ENCODE results near the gene CACNA2D4.

CACNA2D4 gene

GRCh38 chr12:1826867-1827705 is 91.4 kb downstream of the CACNA2D4 start:
- peaks cover 4% of the 10 kb centered on the region; the same call in 1 of the 2 replicates for H3K27me3 ChIP-seq (ENCODE audit: low read depth, low read length)
- H3K79me2 ChIP-seq (ENCODE audit: low read length), result no peaks in the 10 kb centered on the region
- H3K4me3 ChIP-seq (ENCODE audit: low read length), result no peak overlapping the region
- H3K27ac ChIP-seq (ENCODE audit: low read length), result no peak overlapping the region
- TF ChIP-seq CTCF (IDR thresholded peaks at IDR 0.05; ENCODE audit: low read depth, low read length) (no peak), EZH2phosphoT487 (IDR thresholded peaks at IDR 0.05; ENCODE audit: low read depth) (no peak)
- H3K36me3 ChIP-seq (replicated peaks; ENCODE audit: low read depth, low read length), result no peaks in the 10 kb centered on the region
- no peak overlapping the region for H3K9ac ChIP-seq (ENCODE audit: low read length)
- no peaks in the 10 kb centered on the region for H3K4me1 ChIP-seq (ENCODE audit: low read length)
- H3K9me3 ChIP-seq (ENCODE audit: insufficient read depth, low read length), result no peaks in the 10 kb centered on the region
- no peak overlapping the region for H3K4me2 ChIP-seq (ENCODE audit: low read length)
- no peaks in the 10 kb centered on the region for H4K20me1 ChIP-seq (ENCODE audit: insufficient read depth, low read length)
- no peak overlapping the region for H2AFZ ChIP-seq (ENCODE audit: low read depth, low read length)

GRCh38 chr12:1826401-1826800 is 92.1 kb downstream of the CACNA2D4 start:
- H4K20me1 ChIP-seq (ENCODE audit: insufficient read depth, low read length), result no peaks in the 10 kb centered on the region
- no peak overlapping the region for H3K4me3 ChIP-seq (ENCODE audit: low read length)
- H3K9ac ChIP-seq (ENCODE audit: low read length), result no peak overlapping the region
- TF ChIP-seq EZH2phosphoT487 (IDR thresholded peaks at IDR 0.05; ENCODE audit: low read depth) (no peak), CTCF (IDR thresholded peaks at IDR 0.05; ENCODE audit: low read depth, low read length) (no peak)
- no peaks in the 10 kb centered on the region for H3K9me3 ChIP-seq (ENCODE audit: insufficient read depth, low read length)
- no peaks in the 10 kb centered on the region for H3K36me3 ChIP-seq (replicated peaks; ENCODE audit: low read depth, low read length)
- H3K27ac ChIP-seq (ENCODE audit: low read length), result no peak overlapping the region
- peaks cover 6% of the 10 kb centered on the region for H3K27me3 ChIP-seq (ENCODE audit: low read depth, low read length)
- H3K4me2 ChIP-seq (ENCODE audit: low read length), result no peak overlapping the region
- no peaks in the 10 kb centered on the region for H3K79me2 ChIP-seq (ENCODE audit: low read length)
- no peak overlapping the region for H2AFZ ChIP-seq (ENCODE audit: low read depth, low read length)
- H3K4me1 ChIP-seq (ENCODE audit: low read length), result no peaks in the 10 kb centered on the region

GRCh38 chr12:1825382-1826102 is 92.9 kb downstream of the CACNA2D4 start:
- peaks cover 8% of the 10 kb centered on the region for H3K27me3 ChIP-seq (ENCODE audit: low read depth, low read length)
- no peak overlapping the region for H3K27ac ChIP-seq (ENCODE audit: low read length)
- no peaks in the 10 kb centered on the region for H3K4me1 ChIP-seq (ENCODE audit: low read length)
- H3K4me2 ChIP-seq (ENCODE audit: low read length), result no peak overlapping the region
- H3K4me3 ChIP-seq (ENCODE audit: low read length), result no peak overlapping the region
- H3K9ac ChIP-seq (ENCODE audit: low read length), result no peak overlapping the region
- H3K79me2 ChIP-seq (ENCODE audit: low read length), result no peaks in the 10 kb centered on the region
- H2AFZ ChIP-seq (ENCODE audit: low read depth, low read length), result no peak overlapping the region
- TF ChIP-seq EZH2phosphoT487 (IDR thresholded peaks at IDR 0.05; ENCODE audit: low read depth), result no peak
- no peak for TF ChIP-seq CTCF (IDR thresholded peaks at IDR 0.05; ENCODE audit: low read depth, low read length)
- no peaks in the 10 kb centered on the region for H4K20me1 ChIP-seq (ENCODE audit: insufficient read depth, low read length)
- no peaks in the 10 kb centered on the region for H3K36me3 ChIP-seq (replicated peaks; ENCODE audit: low read depth, low read length)
- no peaks in the 10 kb centered on the region for H3K9me3 ChIP-seq (ENCODE audit: insufficient read depth, low read length)

GRCh38 chr12:1823237-1823636 is 95.2 kb downstream of the CACNA2D4 start:
- peaks cover 8% of the 10 kb centered on the region for H3K27me3 ChIP-seq (ENCODE audit: low read depth, low read length)
- H3K36me3 ChIP-seq (replicated peaks; ENCODE audit: low read depth, low read length), result no peaks in the 10 kb centered on the region
- H4K20me1 ChIP-seq (ENCODE audit: insufficient read depth, low read length), result no peaks in the 10 kb centered on the region
- H3K27ac ChIP-seq (ENCODE audit: low read length), result no peak overlapping the region
- no peak overlapping the region for H3K9ac ChIP-seq (ENCODE audit: low read length)
- H3K4me1 ChIP-seq (ENCODE audit: low read length), result no peaks in the 10 kb centered on the region
- H3K79me2 ChIP-seq (ENCODE audit: low read length), result no peaks in the 10 kb centered on the region
- H3K9me3 ChIP-seq (ENCODE audit: insufficient read depth, low read length), result no peaks in the 10 kb centered on the region
- H3K4me3 ChIP-seq (ENCODE audit: low read length), result no peak overlapping the region
- H2AFZ ChIP-seq (ENCODE audit: low read depth, low read length), result no peak overlapping the region
- H3K4me2 ChIP-seq (ENCODE audit: low read length), result no peak overlapping the region
- no peak for TF ChIP-seq CTCF (IDR thresholded peaks at IDR 0.05; ENCODE audit: low read depth, low read length)
- no peak for TF ChIP-seq EZH2phosphoT487 (IDR thresholded peaks at IDR 0.05; ENCODE audit: low read depth)
